HG03460 (cell line): Measurements from ENCODE around the gene EDIL3.
"Not testable (repeated sequence)": the region's sequence is repeated elsewhere in the genome, so short reads cannot be mapped to it uniquely, and the experiment has no call there.

Experiments
- ATAC-seq: cut with Tn5 transposase; IDR thresholded peaks from one replicate; pipeline ENCODE4 v1.9.1; 2021; ENCODE audit not compliant: unreplicated experiment

Gene EDIL3

GRCh38 chr5:84378961-84379360 lies 5.7 kb downstream of the EDIL3 start:
- no peak for ATAC-seq

- ATAC-seq: no peak
Observed at GRCh38 chr5:84378420-84378819, 6.3 kb downstream of the EDIL3 start.

- ATAC-seq: no peak
Observed at GRCh38 chr5:84376346-84376745, 8.3 kb downstream of the EDIL3 start.

GRCh38 chr5:84374568-84374967 lies 10.1 kb downstream of the EDIL3 start:
- ATAC-seq: no peak

- no peak for ATAC-seq
Observed at GRCh38 chr5:84373506-84373905, 11.2 kb downstream of the EDIL3 start.

- no peak for ATAC-seq
Observed at GRCh38 chr5:84372066-84372695, 12.5 kb downstream of the EDIL3 start.

GRCh38 chr5:84370176-84370575 lies 14.5 kb downstream of the EDIL3 start:
- no peak for ATAC-seq

- ATAC-seq: no peak
Observed at GRCh38 chr5:84364043-84364442, 20.6 kb downstream of the EDIL3 start.

- no peak for ATAC-seq
Observed at GRCh38 chr5:84362061-84362720, 22.5 kb downstream of the EDIL3 start.

- ATAC-seq: no peak
Observed at GRCh38 chr5:84361572-84361971, 23.1 kb downstream of the EDIL3 start.

- ATAC-seq: no peak
Observed at GRCh38 chr5:84360056-84360455, 24.6 kb downstream of the EDIL3 start.

- ATAC-seq: no peak
Observed at GRCh38 chr5:84354101-84354500, 30.6 kb downstream of the EDIL3 start.

GRCh38 chr5:84344788-84345187 lies 39.9 kb downstream of the EDIL3 start:
- no peak for ATAC-seq

GRCh38 chr5:84343171-84343570 lies 41.5 kb downstream of the EDIL3 start:
- no peak for ATAC-seq

- ATAC-seq: no peak
Observed at GRCh38 chr5:84332106-84332505, 52.6 kb downstream of the EDIL3 start.

GRCh38 chr5:84327591-84327990 lies 57.1 kb downstream of the EDIL3 start:
- ATAC-seq: no peak

GRCh38 chr5:84322646-84323045 lies 62.0 kb downstream of the EDIL3 start:
- ATAC-seq: no peak

GRCh38 chr5:84317826-84318225 lies 66.9 kb downstream of the EDIL3 start:
- not testable (repeated sequence) for ATAC-seq

- not testable (repeated sequence) for ATAC-seq
Observed at GRCh38 chr5:84312280-84312679, 72.4 kb downstream of the EDIL3 start.

GRCh38 chr5:84309850-84310249 lies 74.8 kb downstream of the EDIL3 start:
- ATAC-seq: not testable (repeated sequence)

- ATAC-seq: no peak
Observed at GRCh38 chr5:84306601-84307000, 78.1 kb downstream of the EDIL3 start.

- no peak for ATAC-seq
Observed at GRCh38 chr5:84304599-84304998, 80.1 kb downstream of the EDIL3 start.

- ATAC-seq: no peak
Observed at GRCh38 chr5:84303315-84303714, 81.4 kb downstream of the EDIL3 start.
